OCI-LY1 (cell line): Measurements from ENCODE around the gene FANK1.
"Not testable (repeated sequence)": the region's sequence is repeated elsewhere in the genome, so short reads cannot be mapped to it uniquely, and the experiment has no call there.

Experiments used
- EZH2 ChIP-seq: fragments of 200-600 bp; sonication (generic), shearing (Covaris generic); IDR thresholded peaks from 2 replicates; pipeline ENCODE4 v1.8.0; 2017; ENCODE audit warnings: borderline replicate concordance, mixed run types, mild to moderate bottlenecking, antibody characterized with exemption, low read length, moderate library complexity, mixed read lengths
- TF ChIP-seq, protein P1 (sequence below): fragments of 200-600 bp; sonication (generic), shearing (Covaris generic); IDR thresholded peaks from 2 replicates; pipeline ENCODE4 v1.5.1; 2017; ENCODE audit warnings: mild to moderate bottlenecking, antibody characterized with exemption, low read length, moderate library complexity, mixed read lengths

- TF ChIP-seq, protein P1, sequence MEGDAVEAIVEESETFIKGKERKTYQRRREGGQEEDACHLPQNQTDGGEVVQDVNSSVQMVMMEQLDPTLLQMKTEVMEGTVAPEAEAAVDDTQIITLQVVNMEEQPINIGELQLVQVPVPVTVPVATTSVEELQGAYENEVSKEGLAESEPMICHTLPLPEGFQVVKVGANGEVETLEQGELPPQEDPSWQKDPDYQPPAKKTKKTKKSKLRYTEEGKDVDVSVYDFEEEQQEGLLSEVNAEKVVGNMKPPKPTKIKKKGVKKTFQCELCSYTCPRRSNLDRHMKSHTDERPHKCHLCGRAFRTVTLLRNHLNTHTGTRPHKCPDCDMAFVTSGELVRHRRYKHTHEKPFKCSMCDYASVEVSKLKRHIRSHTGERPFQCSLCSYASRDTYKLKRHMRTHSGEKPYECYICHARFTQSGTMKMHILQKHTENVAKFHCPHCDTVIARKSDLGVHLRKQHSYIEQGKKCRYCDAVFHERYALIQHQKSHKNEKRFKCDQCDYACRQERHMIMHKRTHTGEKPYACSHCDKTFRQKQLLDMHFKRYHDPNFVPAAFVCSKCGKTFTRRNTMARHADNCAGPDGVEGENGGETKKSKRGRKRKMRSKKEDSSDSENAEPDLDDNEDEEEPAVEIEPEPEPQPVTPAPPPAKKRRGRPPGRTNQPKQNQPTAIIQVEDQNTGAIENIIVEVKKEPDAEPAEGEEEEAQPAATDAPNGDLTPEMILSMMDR = not testable (repeated sequence)
- not testable (repeated sequence) for TF ChIP-seq EZH2
These were observed 4.6 kb downstream of the FANK1 start for GRCh38 chr10:125900963-125901362.
